HG02970 (cell line): ENCODE results near the gene TFAP2A.

ENCODE experiments used
- ATAC-seq: cut with Tn5 transposase; IDR thresholded peaks from one replicate; pipeline ENCODE4 v1.9.1; 2021; ENCODE audit warnings: mild to moderate bottlenecking, moderate library complexity, moderate number of reproducible peaks; ENCODE audit not compliant: unreplicated experiment, low FRiP score

Gene TFAP2A

GRCh38 chr6:10413850-10414738 lies 780 bp downstream of the TFAP2A start:
- no peak for ATAC-seq

- no peak for ATAC-seq
Measured at GRCh38 chr6:10413262-10413849, 1.5 kb downstream of the TFAP2A start.

GRCh38 chr6:10412461-10413261 lies 2.2 kb downstream of the TFAP2A start:
- ATAC-seq: no peak

- no peak for ATAC-seq
Measured at GRCh38 chr6:10411971-10412460, 2.9 kb downstream of the TFAP2A start.

- ATAC-seq: no peak
Measured at GRCh38 chr6:10411131-10411970, 3.5 kb downstream of the TFAP2A start.

GRCh38 chr6:10410207-10411050 lies 4.4 kb downstream of the TFAP2A start:
- no peak for ATAC-seq

- ATAC-seq: no peak
Measured at GRCh38 chr6:10409731-10410206, 5.1 kb downstream of the TFAP2A start.

- ATAC-seq: no peak
Measured at GRCh38 chr6:10409233-10409721, 5.6 kb downstream of the TFAP2A start.

GRCh38 chr6:10408457-10408856 lies 6.4 kb downstream of the TFAP2A start:
- ATAC-seq: no peak

GRCh38 chr6:10407674-10408054 lies 7.2 kb downstream of the TFAP2A start:
- no peak for ATAC-seq

- ATAC-seq: no peak
Measured at GRCh38 chr6:10407018-10407673, 7.7 kb downstream of the TFAP2A start.

GRCh38 chr6:10406556-10406955 lies 8.3 kb downstream of the TFAP2A start:
- no peak for ATAC-seq

GRCh38 chr6:10405513-10405900 lies 9.4 kb downstream of the TFAP2A start:
- no peak for ATAC-seq

GRCh38 chr6:10404799-10405512 lies 9.9 kb downstream of the TFAP2A start:
- no peak for ATAC-seq

- ATAC-seq: peak; percentile 96
Measured at GRCh38 chr6:10404107-10404798, 10.6 kb downstream of the TFAP2A start.

GRCh38 chr6:10403385-10404106 lies 11.3 kb downstream of the TFAP2A start:
- ATAC-seq: peak; percentile 14
